ENCODE data around the gene GALNT12.

The GALNT12 gene

GRCh38 chr9:98871558-98872065 lies 64.1 kb downstream of the GALNT12 start:
- POLR2A ChIA-PET = no interaction called here
- CTCF ChIA-PET = interaction anchor here (1.1 kb wide), 1 partner anchor 65 kb away, joined by 3 read pairs; no protein-coding TSS in a partner anchor
- DNase-seq (ENCODE audit: low read depth, low spot score) = no peak

GRCh38 chr9:98873526-98873925 lies 66.1 kb downstream of the GALNT12 start:
- DNase-seq (ENCODE audit: low read depth, low spot score) = no peak
- ChIA-PET POLR2A (no interaction called here), CTCF (no interaction called here)
- no peak overlapping the region for H3K4me3 ChIP-seq (ENCODE audit: low read depth, low read length)
- TF ChIP-seq CTCF (IDR thresholded peaks at IDR 0.05; ENCODE audit: insufficient read depth, low read length, missing control alignments) = no peak

More at GRCh38 chr9:98871558-98872065, 64.1 kb downstream of the GALNT12 start:
- no peak overlapping the region for H3K4me3 ChIP-seq (ENCODE audit: low read depth, low read length)
- TF ChIP-seq CTCF (IDR thresholded peaks at IDR 0.05; ENCODE audit: insufficient read depth, low read length, missing control alignments) = no peak

GRCh38 chr9:98873951-98874371 lies 66.5 kb downstream of the GALNT12 start:
- POLR2A ChIA-PET = no interaction called here
- H3K4me3 ChIP-seq (ENCODE audit: low read depth, low read length) = no peak overlapping the region
- no peak for DNase-seq (ENCODE audit: low read depth, low spot score)
- TF ChIP-seq CTCF (IDR thresholded peaks at IDR 0.05; ENCODE audit: insufficient read depth, low read length, missing control alignments) = no peak
- CTCF ChIA-PET = no interaction called here

GRCh38 chr9:98874721-98875255 lies 67.3 kb downstream of the GALNT12 start:
- ChIA-PET POLR2A (no interaction called here), CTCF (no interaction called here)
- H3K4me3 ChIP-seq (ENCODE audit: low read depth, low read length) = no peak overlapping the region
- no peak for DNase-seq (ENCODE audit: low read depth, low spot score)
- no peak for TF ChIP-seq CTCF (IDR thresholded peaks at IDR 0.05; ENCODE audit: insufficient read depth, low read length, missing control alignments)

GRCh38 chr9:98875536-98875935 lies 68.1 kb downstream of the GALNT12 start:
- TF ChIP-seq CTCF (IDR thresholded peaks at IDR 0.05; ENCODE audit: insufficient read depth, low read length, missing control alignments) = no peak
- no peak overlapping the region for H3K4me3 ChIP-seq (ENCODE audit: low read depth, low read length)
- POLR2A ChIA-PET = no interaction called here
- no peak for DNase-seq (ENCODE audit: low read depth, low spot score)
- CTCF ChIA-PET = no interaction called here

GRCh38 chr9:98877311-98877710 lies 69.8 kb downstream of the GALNT12 start:
- ChIA-PET CTCF (no interaction called here), POLR2A (no interaction called here)
- TF ChIP-seq CTCF (IDR thresholded peaks at IDR 0.05; ENCODE audit: insufficient read depth, low read length, missing control alignments) = no peak
- no peak for DNase-seq (ENCODE audit: low read depth, low spot score)
- no peak overlapping the region for H3K4me3 ChIP-seq (ENCODE audit: low read depth, low read length)

Measured in AG04449 (cell line).